IMR-90 (cell line): ENCODE results near the gene NME7. TPM values are rescaled to one million over a fixed set of nuclear protein-coding genes. Genes with fewer than 3 reads are reported as not detected.

Source experiments
- ATAC-seq: fragments of 200-7000 bp; cut with Tn5 transposase; 2 replicates; pipeline ENCODE4 v1.9.1; 2020; ENCODE audit warnings: low read depth, mild to moderate bottlenecking, moderate library complexity
- BruUV-seq: library from RNA; stranded (reverse); fragments of 400-500 nt; replicated peaks from 2 replicates; lab custom pipeline; 2021; lab: Mats Ljungman, UMichigan
- CTCF ChIA-PET: fragments of 300-600 bp; formaldehyde crosslinking; extraction: SDS; loops from one replicate; lab custom pipeline; 2021; ENCODE audit warnings: antibody characterized with exemption; lab: Yijun Ruan, JAX
- POLR2A ChIA-PET: fragments of 300-600 bp; sonication (Branson Sonifier 250); formaldehyde crosslinking; loops from one replicate; lab custom pipeline; 2022; ENCODE audit warnings: antibody characterized with exemption; ENCODE audit not compliant: unreplicated experiment; lab: Charles Lee
- DNase-seq: peaks from one replicate; pipeline ENCODE4 v3.0.0; 2013
- H2AFZ ChIP-seq: replicated peaks from 2 replicates; pipeline ENCODE3; 2013; ENCODE audit warnings: low read length, mild to moderate bottlenecking; ENCODE audit not compliant: poor library complexity
- H2AK5ac ChIP-seq: 2 replicates; pipeline ENCODE4 v1.6.1; 2013; ENCODE audit warnings: low read depth, low read length, inconsistent platforms
- H2AK9ac ChIP-seq: replicated peaks from 2 replicates; pipeline ENCODE3; 2013; ENCODE audit warnings: mild to moderate bottlenecking, low read depth, low read length, moderate library complexity; ENCODE audit not compliant: poor library complexity
- H2BK120ac ChIP-seq: 2 replicates; pipeline ENCODE4 v1.6.1; 2013; ENCODE audit warnings: low read depth, low read length, inconsistent platforms
- H2BK15ac ChIP-seq: 3 replicates; pipeline ENCODE4 v1.6.1; 2013; ENCODE audit warnings: low read depth, low read length, inconsistent platforms
- H2BK20ac ChIP-seq: 2 replicates; pipeline ENCODE4 v1.6.1; 2013; ENCODE audit warnings: low read depth, mild to moderate bottlenecking, inconsistent platforms, low read length, moderate library complexity
- H2BK5ac ChIP-seq: 2 replicates; pipeline ENCODE4 v1.6.1; 2013; ENCODE audit warnings: mild to moderate bottlenecking, low read depth, low read length, inconsistent platforms; ENCODE audit not compliant: poor library complexity, severe bottlenecking
- H3K14ac ChIP-seq: replicated peaks from 2 replicates; pipeline ENCODE4 v1.6.1; 2013; ENCODE audit warnings: low read depth, low read length, inconsistent platforms
- H3K18ac ChIP-seq: 2 replicates; pipeline ENCODE4 v1.6.1; 2013; ENCODE audit warnings: low read depth, low read length, control low read depth
- H3K23ac ChIP-seq: 2 replicates; pipeline ENCODE4 v1.6.1; 2013; ENCODE audit warnings: low read depth, low read length, inconsistent platforms
- H3K27ac ChIP-seq: 2 replicates; pipeline ENCODE4 v1.5.1; 2013; ENCODE audit warnings: mild to moderate bottlenecking, control low read depth, low read length; ENCODE audit not compliant: insufficient read depth
- H3K27me3 ChIP-seq: 2 replicates; pipeline ENCODE4 v1.6.1; 2013; ENCODE audit warnings: low read length; ENCODE audit not compliant: control insufficient read depth, insufficient read depth
- H3K36me3 ChIP-seq: 2 replicates; pipeline ENCODE4 v1.6.1; 2013; ENCODE audit warnings: low read length, mixed read lengths; ENCODE audit not compliant: control insufficient read depth, insufficient read depth
- H3K4ac ChIP-seq: 2 replicates; pipeline ENCODE4 v1.6.1; 2013; ENCODE audit warnings: low read depth, low read length, inconsistent platforms
- H3K4me1 ChIP-seq: 2 replicates; pipeline ENCODE4 v1.6.1; 2013; ENCODE audit warnings: low read length, mixed read lengths; ENCODE audit not compliant: control insufficient read depth, insufficient read depth
- H3K4me2 ChIP-seq: 2 replicates; pipeline ENCODE4 v1.6.1; 2013; ENCODE audit warnings: low read depth, mild to moderate bottlenecking, control low read depth, low read length, moderate library complexity
- H3K4me3 ChIP-seq: 2 replicates; pipeline ENCODE4 v1.5.1; 2013; ENCODE audit warnings: low read depth, mild to moderate bottlenecking, control low read depth, low read length, moderate library complexity; ENCODE audit not compliant: insufficient read depth
- H3K56ac ChIP-seq: 2 replicates; pipeline ENCODE4 v1.6.1; 2013; ENCODE audit warnings: low read length, inconsistent platforms; ENCODE audit not compliant: insufficient read depth; ENCODE audit errors: extremely low read depth
- H3K79me1 ChIP-seq, 2 experiments: 2 replicates each; pipeline ENCODE4 v1.6.1; 2013; ENCODE audit warnings: low read length in 2 of 2, inconsistent platforms in 1 of 2, low read depth in 1 of 2
- H3K9ac ChIP-seq: 2 replicates; pipeline ENCODE4 v1.6.1; 2013; ENCODE audit warnings: low read depth, low read length, control low read depth
- H3K9me1 ChIP-seq: 2 replicates; pipeline ENCODE4 v1.6.1; 2013; ENCODE audit warnings: low read length, inconsistent platforms; ENCODE audit not compliant: insufficient read depth
- H3K9me3 ChIP-seq: 2 replicates; pipeline ENCODE4 v1.6.1; 2013; ENCODE audit warnings: low read length; ENCODE audit not compliant: control insufficient read depth, insufficient read depth
- H4K20me1 ChIP-seq: 2 replicates; pipeline ENCODE4 v1.6.1; 2013; ENCODE audit warnings: low read length, inconsistent platforms; ENCODE audit not compliant: insufficient read depth
- H4K5ac ChIP-seq: 2 replicates; pipeline ENCODE4 v1.6.1; 2013; ENCODE audit warnings: mild to moderate bottlenecking, low read depth, low read length, control low read depth
- H4K8ac ChIP-seq, 2 experiments: 2 replicates each; pipeline ENCODE4 v1.6.1; 2013; ENCODE audit warnings: low read depth in 2 of 2, low read length in 2 of 2, control low read depth in 1 of 2, inconsistent platforms in 1 of 2
- H4K91ac ChIP-seq: 2 replicates; pipeline ENCODE4 v1.6.1; 2013; ENCODE audit warnings: low read depth, low read length, inconsistent platforms; ENCODE audit not compliant: insufficient read depth
- CEBPB ChIP-seq: IDR thresholded peaks from 2 replicates; pipeline ENCODE4 v1.6.1; 2012; ENCODE audit warnings: low read depth, low read length, improper control_type of control experiment
- CTCF ChIP-seq: conservative IDR thresholded peaks from 2 replicates; pipeline ENCODE4 v1.5.1; 2012; ENCODE audit warnings: mild to moderate bottlenecking, low read depth, low read length, improper control_type of control experiment
- MAZ ChIP-seq: IDR thresholded peaks from 2 replicates; pipeline ENCODE4 v1.6.1; 2012; ENCODE audit warnings: low read depth, mild to moderate bottlenecking, low read length, improper control_type of control experiment, moderate library complexity, borderline replicate concordance
- MXI1 ChIP-seq: IDR thresholded peaks from 2 replicates; pipeline ENCODE4 v1.6.1; 2012; ENCODE audit warnings: low read depth, mild to moderate bottlenecking, low read length, moderate library complexity, borderline replicate concordance
- NFE2L2 ChIP-seq: fragments of 150-350 bp; IDR thresholded peaks from 2 replicates; pipeline ENCODE4 v1.6.1; 2016; ENCODE audit warnings: low read depth, mild to moderate bottlenecking, low read length
- POLR2A ChIP-seq: IDR thresholded peaks from 2 replicates; pipeline ENCODE4 v1.6.1; 2012; ENCODE audit warnings: mild to moderate bottlenecking, low read depth, low read length
- RAD21 ChIP-seq: IDR thresholded peaks from 2 replicates; pipeline ENCODE4 v1.6.1; 2012; ENCODE audit warnings: low read length, improper control_type of control experiment
- RCOR1 ChIP-seq: IDR thresholded peaks from 2 replicates; pipeline ENCODE4 v1.6.1; 2012; ENCODE audit warnings: mild to moderate bottlenecking, low read length, improper control_type of control experiment; ENCODE audit not compliant: insufficient replicate concordance
- RFX5 ChIP-seq: IDR thresholded peaks from 2 replicates; pipeline ENCODE4 v1.8.0; 2012; ENCODE audit warnings: low read depth, mild to moderate bottlenecking, low read length, moderate library complexity
- SMC3 ChIP-seq: fragments of 150-350 bp; IDR thresholded peaks from 2 replicates; pipeline ENCODE4 v1.6.1; 2016; ENCODE audit warnings: low read depth, mild to moderate bottlenecking, antibody characterized with exemption, low read length, moderate library complexity
- USF2 ChIP-seq: fragments of 150-350 bp; IDR thresholded peaks from 2 replicates; pipeline ENCODE4 v1.6.1; 2017; ENCODE audit warnings: mild to moderate bottlenecking, antibody characterized with exemption, low read length, low read depth
- WGBS, 2 experiments: methylation state at CpG; one replicate each; pipeline versions ENCODE4 v1.1.5 to v1.1.7; 2013; ENCODE audit warnings: missing lambda C conversion rate in 2 of 2; ENCODE audit not compliant: insufficient read length in 1 of 2; ENCODE audit errors: extremely low coverage in 2 of 2; 5-methylcytosine and 5-hydroxymethylcytosine counted together
- dilution Hi-C: fragments of 300-500 bp; cut with HindIII; formaldehyde crosslinking; loops from one replicate; pipeline ENCODE4 v1.14.3; 2018; ENCODE audit warnings: low sequenced_read_pairs; ENCODE audit not compliant: unreplicated experiment
- in situ Hi-C: fragments of 300-500 bp; cut with MboI; formaldehyde crosslinking; loops from 3 replicates; pipeline ENCODE4 v1.14.3; 2019; ENCODE audit warnings: low sequenced_read_pairs, inconsistent platforms, mixed read lengths
- intact Hi-C: fragments of 100-400 bp; cut with micrococcal nuclease; formaldehyde crosslinking; loops from 2 replicates; pipeline ENCODE4 v1.10.0; 2022
- polyA plus RNA-seq, 3 experiments: library from polyadenylated mRNA; depleted of rRNA; stranded (reverse); fragments of >200 nt; gene quantifications; 2 replicates each; pipeline ENCODE4 v1.2.3, GENCODE V29; 2012; ENCODE audit warnings: low replicate concordance in 1 of 3
- total RNA-seq: library from RNA; depleted of rRNA; stranded (reverse); fragments of >200 nt; gene quantifications from 2 replicates; pipeline ENCODE4 v1.2.3, GENCODE V29; 2012

Gene NME7
- total and polyA plus RNA-seq, 2 of the 4 experiments (the other 2 are of a cell fraction): 18.3 to 22.4 TPM

- H2AFZ ChIP-seq: no peak overlapping the region
- no peak overlapping the region for H2BK5ac ChIP-seq
- no peaks in the 10 kb centered on the region for H3K9me1 ChIP-seq
- no peak overlapping the region for H3K4me3 ChIP-seq
- H3K79me1 ChIP-seq: no peaks in the 10 kb centered on the region
- H3K14ac ChIP-seq: no peak overlapping the region
- no peaks in the 10 kb centered on the region for H4K20me1 ChIP-seq
- H2BK20ac ChIP-seq: no peak overlapping the region
- H2BK120ac ChIP-seq: no peak overlapping the region
- intact Hi-C loops (no loop called here), in situ Hi-C loops (no loop called here), dilution Hi-C loops (no loop called here)
- CTCF ChIA-PET: no interaction called here
- no peak overlapping the region for H3K9ac ChIP-seq
- no peak overlapping the region for H3K27ac ChIP-seq
- H2AK5ac ChIP-seq: no peak overlapping the region
- no peaks in the 10 kb centered on the region for H3K4me1 ChIP-seq
- DNase-seq (no peak), ATAC-seq (no peak)
- H3K9me3 ChIP-seq: no peaks in the 10 kb centered on the region
- no peak overlapping the region for H3K18ac ChIP-seq
- BruUV-seq: no TSS peak
- H2AK9ac ChIP-seq: no peak overlapping the region
- no peak overlapping the region for H4K8ac ChIP-seq
- H2BK15ac ChIP-seq: no peak overlapping the region
- TF ChIP-seq RAD21 (no peak), MAZ (no peak), POLR2A (no peak), MXI1 (no peak), NFE2L2 (no peak), USF2 (no peak), RFX5 (no peak), CEBPB (no peak), CTCF (no peak), RCOR1 (no peak), SMC3 (no peak)
- H3K56ac ChIP-seq: no peak overlapping the region
- no peak overlapping the region for H4K91ac ChIP-seq
- H3K4ac ChIP-seq: no peak overlapping the region
- no peaks in the 10 kb centered on the region for H3K27me3 ChIP-seq
- H3K4me2 ChIP-seq: no peak overlapping the region
- H3K36me3 ChIP-seq: no peaks in the 10 kb centered on the region
- no CpG with 5 or more reads among the region's 1 CpG for WGBS, 2 experiments
- no peak overlapping the region for H3K23ac ChIP-seq
- no peak overlapping the region for H4K5ac ChIP-seq
- POLR2A ChIA-PET: no interaction called here
Observed at GRCh38 chr1:169184812-169185211, 182.8 kb downstream of the NME7 start.
